ENCODE results near the gene GPX3. TPM values are rescaled to one million over a fixed set of nuclear protein-coding genes. Genes with fewer than 3 reads are reported as not detected.

Gene GPX3
- total and polyA plus RNA-seq, 9 of the 15 experiments (the other 6 are each of a cell fraction or from before 2014, with no cell fraction given), result 0.25 to 0.86 TPM; not detected in 7

DNA sequence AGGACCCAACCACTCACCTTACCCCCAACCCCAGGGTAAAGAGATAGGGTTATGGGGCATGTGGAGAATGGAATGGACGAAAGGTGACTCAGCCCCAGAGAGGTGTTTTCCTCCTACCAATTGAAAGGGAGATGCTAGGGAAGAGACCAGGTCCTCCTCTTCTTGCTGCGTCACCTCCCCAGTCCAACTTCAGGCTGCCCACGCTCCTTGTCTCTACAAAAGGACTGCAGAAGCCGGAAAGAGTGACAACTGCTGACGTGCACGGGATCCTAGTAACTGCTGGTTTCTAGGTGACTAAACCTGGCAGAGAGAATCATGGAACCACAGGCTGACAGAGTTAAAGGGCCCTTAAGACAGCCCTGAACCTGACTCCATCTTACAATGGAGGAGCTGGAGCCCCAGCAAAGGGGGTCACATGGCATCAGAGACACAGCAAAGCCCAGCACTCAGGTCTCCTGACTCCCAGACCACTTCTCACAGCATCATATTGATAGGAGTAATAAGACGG is 2.2 kb downstream of the GPX3 start (continued):
- TF ChIP-seq CCAR2 (IDR thresholded peaks at IDR 0.05; ENCODE audit: low read depth, low read length) (no peak), ETV1 (tag; conservative IDR thresholded peaks at IDR 0.05; ENCODE audit: low read depth) (peak; percentile 31; the same call in 1 of the 2 replicates), ZNF263 (CRISPR knock-in tag; IDR thresholded peaks at IDR 0.05; ENCODE audit: borderline replicate concordance) (no peak), NRF1 (conservative IDR thresholded peaks at IDR 0.05 in 1 of 2, IDR thresholded peaks at IDR 0.05 in 1 of 2) (peak in 1 of 2 experiments; percentile 27; a peak in 1 of 4 replicates), NELFE (IDR thresholded peaks at IDR 0.05; ENCODE audit: insufficient read depth, insufficient read length) (no peak), KAT8 (IDR thresholded peaks at IDR 0.05; ENCODE audit: low read depth) (no peak), SMC3 (conservative IDR thresholded peaks at IDR 0.05; ENCODE audit: insufficient read depth, low read depth, low read length) (no peak), CBX3 (IDR thresholded peaks at IDR 0.05; ENCODE audit: borderline replicate concordance in 1 of 2, low read length in 2 of 2) (no peak), TAF7 (tag; IDR thresholded peaks at IDR 0.05) (no peak), MAFK (IDR thresholded peaks at IDR 0.05; ENCODE audit: low read length) (peak; percentile 52; the same call in 1 of the 2 replicates), NEUROD1 (IDR thresholded peaks at IDR 0.05; ENCODE audit: borderline replicate concordance, low read depth, low read length, partially characterized antibody) (no peak), MEIS2 (IDR thresholded peaks at IDR 0.05; ENCODE audit: partially characterized antibody) (peak; percentile 60), BACH1 (tag; IDR thresholded peaks at IDR 0.05) (peak; percentile 55; the same call in 1 of the 2 replicates), ZBTB17 (CRISPR knock-in tag; IDR thresholded peaks at IDR 0.05) (0 out of 2 replicates have a peak, but pooled peaks have one; percentile 5), ZNF431 (CRISPR knock-in tag; IDR thresholded peaks at IDR 0.05) (no peak), MCM7 (IDR thresholded peaks at IDR 0.05) (no peak), HDAC3 (IDR thresholded peaks at IDR 0.05; ENCODE audit: borderline replicate concordance, partially characterized antibody) (no peak), SMARCC2 (IDR thresholded peaks at IDR 0.05; ENCODE audit: low read depth) (no peak), TARDBP (IDR thresholded peaks at IDR 0.05) (no peak), ATF1 (CRISPR knock-in tag; IDR thresholded peaks at IDR 0.05) (no peak), ATF1 (tag; IDR thresholded peaks at IDR 0.05) (peak; percentile 75), ZNF175 (CRISPR knock-in tag; IDR thresholded peaks at IDR 0.05; ENCODE audit: low read depth) (peak; percentile 66; the same call in 1 of the 2 replicates)
- TF ChIP-seq, protein P1, sequence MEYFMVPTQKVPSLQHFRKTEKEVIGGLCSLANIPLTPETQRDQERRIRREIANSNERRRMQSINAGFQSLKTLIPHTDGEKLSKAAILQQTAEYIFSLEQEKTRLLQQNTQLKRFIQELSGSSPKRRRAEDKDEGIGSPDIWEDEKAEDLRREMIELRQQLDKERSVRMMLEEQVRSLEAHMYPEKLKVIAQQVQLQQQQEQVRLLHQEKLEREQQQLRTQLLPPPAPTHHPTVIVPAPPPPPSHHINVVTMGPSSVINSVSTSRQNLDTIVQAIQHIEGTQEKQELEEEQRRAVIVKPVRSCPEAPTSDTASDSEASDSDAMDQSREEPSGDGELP (CRISPR knock-in tag; IDR thresholded peaks at IDR 0.05; ENCODE audit: borderline replicate concordance), result no peak
- TF ChIP-seq, protein P2, sequence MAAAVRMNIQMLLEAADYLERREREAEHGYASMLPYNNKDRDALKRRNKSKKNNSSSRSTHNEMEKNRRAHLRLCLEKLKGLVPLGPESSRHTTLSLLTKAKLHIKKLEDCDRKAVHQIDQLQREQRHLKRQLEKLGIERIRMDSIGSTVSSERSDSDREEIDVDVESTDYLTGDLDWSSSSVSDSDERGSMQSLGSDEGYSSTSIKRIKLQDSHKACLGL (CRISPR knock-in tag; IDR thresholded peaks at IDR 0.05; ENCODE audit: borderline replicate concordance, poor library complexity, severe bottlenecking), result no peak
- TF ChIP-seq, protein P3, sequence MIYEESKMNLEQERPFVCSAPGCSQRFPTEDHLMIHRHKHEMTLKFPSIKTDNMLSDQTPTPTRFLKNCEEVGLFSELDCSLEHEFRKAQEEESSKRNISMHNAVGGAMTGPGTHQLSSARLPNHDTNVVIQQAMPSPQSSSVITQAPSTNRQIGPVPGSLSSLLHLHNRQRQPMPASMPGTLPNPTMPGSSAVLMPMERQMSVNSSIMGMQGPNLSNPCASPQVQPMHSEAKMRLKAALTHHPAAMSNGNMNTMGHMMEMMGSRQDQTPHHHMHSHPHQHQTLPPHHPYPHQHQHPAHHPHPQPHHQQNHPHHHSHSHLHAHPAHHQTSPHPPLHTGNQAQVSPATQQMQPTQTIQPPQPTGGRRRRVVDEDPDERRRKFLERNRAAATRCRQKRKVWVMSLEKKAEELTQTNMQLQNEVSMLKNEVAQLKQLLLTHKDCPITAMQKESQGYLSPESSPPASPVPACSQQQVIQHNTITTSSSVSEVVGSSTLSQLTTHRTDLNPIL (CRISPR knock-in tag; IDR thresholded peaks at IDR 0.05), result no peak

Data from K562 (cell line).